KMS-11 (cell line): Measurements from ENCODE around the gene ASIC2.

ENCODE experiments used
- H2AFZ ChIP-seq: fragments of 200-600 bp; sonication (generic); 2 replicates; pipeline ENCODE4 v1.6.1; 2016; ENCODE audit warnings: antibody characterized with exemption, mixed run types, low read depth
- H3K27ac ChIP-seq: fragments of 200-600 bp; sonication (generic); 2 replicates; pipeline ENCODE4 v1.6.1; 2016; ENCODE audit warnings: mild to moderate bottlenecking, mixed run types
- H3K27me3 ChIP-seq: fragments of 200-600 bp; sonication (generic); 2 replicates; pipeline ENCODE4 v1.6.1; 2017; ENCODE audit warnings: mild to moderate bottlenecking, low read depth, mixed run types, moderate library complexity; ENCODE audit not compliant: insufficient read depth
- H3K36me3 ChIP-seq: fragments of 200-600 bp; sonication (generic); 2 replicates; pipeline ENCODE4 v1.6.1; 2017; ENCODE audit warnings: mild to moderate bottlenecking, mixed run types; ENCODE audit not compliant: insufficient read depth
- H3K4me1 ChIP-seq: fragments of 200-600 bp; sonication (generic); 2 replicates; pipeline ENCODE4 v1.6.1; 2016; ENCODE audit warnings: mild to moderate bottlenecking, low read depth, mixed run types; ENCODE audit not compliant: poor library complexity, severe bottlenecking
- H3K4me2 ChIP-seq: fragments of 200-600 bp; sonication (generic); 2 replicates; pipeline ENCODE4 v1.7.0; 2016; ENCODE audit warnings: mild to moderate bottlenecking, mixed run types
- H3K4me3 ChIP-seq: fragments of 200-600 bp; sonication (generic); IDR thresholded peaks from 2 replicates; pipeline ENCODE4 v1.6.1; 2017; ENCODE audit warnings: low read depth, low read length, mixed read lengths; ENCODE audit not compliant: insufficient read depth
- H3K79me2 ChIP-seq: fragments of 200-600 bp; sonication (generic); 2 replicates; pipeline ENCODE4 v1.6.1; 2016; ENCODE audit warnings: low read depth, mixed run types; ENCODE audit not compliant: insufficient read depth
- H3K9ac ChIP-seq: fragments of 200-600 bp; sonication (generic); 2 replicates; pipeline ENCODE4 v1.6.1; 2016; ENCODE audit warnings: mild to moderate bottlenecking, mixed run types
- H4K20me1 ChIP-seq: fragments of 200-600 bp; sonication (generic); 2 replicates; pipeline ENCODE4 v1.6.1; 2016; ENCODE audit warnings: mild to moderate bottlenecking, mixed run types; ENCODE audit not compliant: insufficient read depth
- TF ChIP-seq, protein P1 (sequence below): fragments of 200-600 bp; sonication (generic); conservative IDR thresholded peaks from 2 replicates; pipeline ENCODE4 v1.6.1; 2017; ENCODE audit warnings: low read depth, mild to moderate bottlenecking, antibody characterized with exemption, low read length, moderate library complexity, mixed read lengths

ASIC2 gene

DNA sequence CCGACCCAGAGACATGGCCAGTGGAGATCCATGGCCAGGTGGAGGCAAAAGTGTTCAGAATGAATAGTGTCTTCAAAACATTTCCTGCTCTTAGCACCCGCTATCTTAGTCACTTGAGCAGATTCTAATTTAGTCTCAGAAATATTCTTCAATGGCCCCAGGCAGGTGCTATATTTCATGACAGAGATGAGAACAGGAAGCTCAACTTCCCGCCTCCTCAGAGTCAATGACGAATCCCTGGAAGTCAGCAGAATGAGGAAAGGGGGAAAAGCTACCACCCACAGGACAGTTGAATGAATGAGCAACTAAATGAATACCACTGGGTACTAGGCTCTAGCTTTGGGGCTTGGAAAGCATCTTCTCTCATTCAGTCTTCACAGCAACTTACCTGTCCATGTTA lies 147.2 kb downstream of the ASIC2 start:
- Histone ChIP-seq H3K79me2 (no peaks in the 10 kb centered on the region), H3K27me3 (no peaks in the 10 kb centered on the region)
- TF ChIP-seq, protein P1, sequence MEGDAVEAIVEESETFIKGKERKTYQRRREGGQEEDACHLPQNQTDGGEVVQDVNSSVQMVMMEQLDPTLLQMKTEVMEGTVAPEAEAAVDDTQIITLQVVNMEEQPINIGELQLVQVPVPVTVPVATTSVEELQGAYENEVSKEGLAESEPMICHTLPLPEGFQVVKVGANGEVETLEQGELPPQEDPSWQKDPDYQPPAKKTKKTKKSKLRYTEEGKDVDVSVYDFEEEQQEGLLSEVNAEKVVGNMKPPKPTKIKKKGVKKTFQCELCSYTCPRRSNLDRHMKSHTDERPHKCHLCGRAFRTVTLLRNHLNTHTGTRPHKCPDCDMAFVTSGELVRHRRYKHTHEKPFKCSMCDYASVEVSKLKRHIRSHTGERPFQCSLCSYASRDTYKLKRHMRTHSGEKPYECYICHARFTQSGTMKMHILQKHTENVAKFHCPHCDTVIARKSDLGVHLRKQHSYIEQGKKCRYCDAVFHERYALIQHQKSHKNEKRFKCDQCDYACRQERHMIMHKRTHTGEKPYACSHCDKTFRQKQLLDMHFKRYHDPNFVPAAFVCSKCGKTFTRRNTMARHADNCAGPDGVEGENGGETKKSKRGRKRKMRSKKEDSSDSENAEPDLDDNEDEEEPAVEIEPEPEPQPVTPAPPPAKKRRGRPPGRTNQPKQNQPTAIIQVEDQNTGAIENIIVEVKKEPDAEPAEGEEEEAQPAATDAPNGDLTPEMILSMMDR: no peak

DNA sequence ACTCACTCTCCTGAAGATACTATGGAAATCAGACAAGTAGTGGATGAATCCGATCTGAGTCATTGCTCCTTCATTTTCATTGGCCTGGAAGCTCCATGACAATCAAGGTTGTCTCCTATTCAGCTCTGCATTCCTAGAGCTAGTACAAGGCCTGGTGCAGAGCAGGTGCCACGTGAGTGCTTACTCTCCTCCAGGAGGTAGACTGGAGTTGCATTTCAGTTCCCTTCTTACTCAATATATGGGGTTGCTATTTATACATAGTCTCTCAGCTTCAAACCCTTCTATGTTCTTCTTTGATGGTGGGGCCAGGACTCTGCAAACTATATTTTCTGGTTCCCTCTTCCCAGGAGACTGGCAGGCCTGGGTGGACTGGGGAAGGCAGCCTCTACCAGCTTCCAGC lies 148.3 kb downstream of the ASIC2 start:
- Histone ChIP-seq H3K4me3 (no peak overlapping the region), H3K79me2 (no peaks in the 10 kb centered on the region), H3K9ac (no peak overlapping the region), H3K4me2 (no peak overlapping the region), H3K27me3 (no peaks in the 10 kb centered on the region), H3K4me1 (no peaks in the 10 kb centered on the region), H3K36me3 (no peaks in the 10 kb centered on the region), H3K27ac (no peak overlapping the region), H2AFZ (no peak overlapping the region), H4K20me1 (no peaks in the 10 kb centered on the region)
- TF ChIP-seq, protein P1: no peak

More for the DNA sequence above, 147.2 kb downstream of the ASIC2 start:
- H3K27ac ChIP-seq: no peak overlapping the region
- no peak overlapping the region for H3K4me3 ChIP-seq
- no peaks in the 10 kb centered on the region for H3K4me1 ChIP-seq
- H3K36me3 ChIP-seq: no peaks in the 10 kb centered on the region
- H3K9ac ChIP-seq: no peak overlapping the region
- H3K4me2 ChIP-seq: no peak overlapping the region
- H2AFZ ChIP-seq: no peak overlapping the region
- no peaks in the 10 kb centered on the region for H4K20me1 ChIP-seq

DNA sequence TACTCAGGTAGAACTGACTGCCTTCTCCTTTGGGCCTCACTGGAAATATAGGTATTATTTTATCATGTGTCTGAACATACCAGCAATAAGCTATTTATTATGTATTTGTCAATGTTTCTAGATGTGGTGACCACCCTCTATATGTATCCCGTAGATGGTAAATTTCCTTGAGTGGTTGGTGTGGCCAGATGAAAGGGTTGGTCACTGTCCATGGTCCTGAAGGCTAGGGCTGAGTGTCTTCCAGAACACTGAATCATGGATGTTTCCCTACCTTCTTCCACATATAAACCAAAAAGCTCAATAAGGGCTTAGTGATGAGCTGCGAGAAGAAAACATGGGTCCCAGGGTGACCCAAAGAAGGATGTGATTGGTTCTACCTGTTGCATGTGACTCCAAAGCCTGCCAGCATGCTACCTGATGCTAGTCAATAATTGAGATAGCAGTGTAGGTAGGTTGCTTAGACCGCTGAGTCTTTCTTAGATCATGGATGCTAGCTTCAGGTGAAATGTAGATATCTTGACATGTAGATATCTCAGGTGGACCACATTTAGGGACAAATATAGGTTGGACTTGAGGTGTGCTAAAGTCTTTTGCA lies 150.3 kb downstream of the ASIC2 start:
- no peaks in the 10 kb centered on the region for H3K79me2 ChIP-seq
- TF ChIP-seq, protein P1: no peak
- H2AFZ ChIP-seq: no peak overlapping the region
- H4K20me1 ChIP-seq: no peaks in the 10 kb centered on the region
- H3K4me2 ChIP-seq: no peak overlapping the region
- no peaks in the 10 kb centered on the region for H3K4me1 ChIP-seq
- no peaks in the 10 kb centered on the region for H3K27me3 ChIP-seq
- no peak overlapping the region for H3K9ac ChIP-seq
- H3K4me3 ChIP-seq: no peak overlapping the region
- no peak overlapping the region for H3K27ac ChIP-seq
- H3K36me3 ChIP-seq: no peaks in the 10 kb centered on the region

DNA sequence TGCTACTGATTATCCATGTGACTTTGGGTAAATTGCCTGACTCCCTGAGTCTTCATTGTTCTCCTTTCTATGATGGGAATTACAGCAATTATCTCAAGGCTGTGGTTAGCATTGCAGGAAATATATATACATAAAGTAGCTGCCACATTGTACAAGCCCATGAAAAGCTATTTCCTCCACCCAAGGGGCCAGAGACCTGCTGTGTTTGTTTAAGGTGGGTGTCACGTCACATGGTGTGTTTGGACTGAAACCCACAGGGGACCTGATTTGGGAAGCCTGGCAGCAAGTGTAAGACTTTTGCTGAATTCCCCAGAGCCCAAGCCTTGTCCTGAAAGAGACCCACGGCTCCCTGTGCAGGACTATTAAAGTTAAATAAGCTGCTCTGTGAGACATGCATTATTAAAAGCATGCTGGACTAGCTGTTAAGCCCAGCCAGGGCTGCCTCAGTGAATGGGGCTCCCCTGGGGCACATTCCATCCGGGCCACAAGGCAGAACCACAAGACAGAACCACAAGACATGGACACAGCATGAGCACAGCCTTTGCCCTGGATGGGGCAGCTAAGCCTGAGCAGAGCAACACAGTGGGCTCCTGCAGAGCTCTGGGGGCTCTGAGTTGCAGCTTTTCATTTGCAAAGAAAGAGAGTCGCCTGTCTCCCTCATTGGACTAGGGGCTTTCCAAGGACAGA lies 152.5 kb downstream of the ASIC2 start:
- no peak overlapping the region for H2AFZ ChIP-seq

More for the DNA sequence above, 152.5 kb downstream of the ASIC2 start:
- no peaks in the 10 kb centered on the region for H3K79me2 ChIP-seq
- TF ChIP-seq, protein P1: no peak
- H3K9ac ChIP-seq: no peak overlapping the region
- H4K20me1 ChIP-seq: no peaks in the 10 kb centered on the region
- H3K27ac ChIP-seq: no peak overlapping the region
- H3K4me3 ChIP-seq: no peak overlapping the region
- no peak overlapping the region for H3K4me2 ChIP-seq
- H3K36me3 ChIP-seq: no peaks in the 10 kb centered on the region
- H3K27me3 ChIP-seq: no peaks in the 10 kb centered on the region
- H3K4me1 ChIP-seq: no peaks in the 10 kb centered on the region
